IPS-NIHi7 (cell line): ENCODE data around the gene GHR.
A peak's percentile ranks its signal among the peaks of the same experiment; 100 is the strongest.

Source experiments
- DNase-seq: peaks from one replicate; pipeline ENCODE4 v3.0.0; 2012; ENCODE audit warnings: mixed read lengths; ENCODE audit errors: extremely low spot score

Gene GHR

DNA sequence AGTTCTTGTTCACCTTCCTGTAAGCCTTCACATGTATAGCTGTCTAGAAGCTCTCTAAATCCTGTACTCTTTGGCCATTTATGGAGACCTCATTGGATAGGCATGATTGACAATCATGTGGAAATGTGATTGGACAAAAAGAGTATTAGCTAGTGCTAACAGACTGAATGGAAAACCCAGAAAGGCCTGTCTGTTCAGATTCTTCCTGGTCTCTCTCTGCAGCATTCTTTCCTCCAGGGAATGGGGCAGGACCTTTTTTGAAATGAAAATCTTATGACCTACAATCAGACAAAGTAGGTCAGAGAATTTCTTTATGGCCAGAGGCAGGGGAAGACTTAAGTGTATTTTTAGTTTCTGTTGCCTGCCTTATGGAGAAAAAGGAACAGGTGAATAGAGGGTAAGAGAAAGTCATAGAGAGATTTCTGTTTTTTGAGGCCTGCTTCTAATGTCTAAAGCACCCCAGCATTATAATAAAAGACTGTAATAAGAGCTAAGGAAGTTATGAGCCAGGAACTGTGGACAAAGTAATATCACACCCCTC is 181.0 kb downstream of the GHR start:
- no peak for DNase-seq

DNA sequence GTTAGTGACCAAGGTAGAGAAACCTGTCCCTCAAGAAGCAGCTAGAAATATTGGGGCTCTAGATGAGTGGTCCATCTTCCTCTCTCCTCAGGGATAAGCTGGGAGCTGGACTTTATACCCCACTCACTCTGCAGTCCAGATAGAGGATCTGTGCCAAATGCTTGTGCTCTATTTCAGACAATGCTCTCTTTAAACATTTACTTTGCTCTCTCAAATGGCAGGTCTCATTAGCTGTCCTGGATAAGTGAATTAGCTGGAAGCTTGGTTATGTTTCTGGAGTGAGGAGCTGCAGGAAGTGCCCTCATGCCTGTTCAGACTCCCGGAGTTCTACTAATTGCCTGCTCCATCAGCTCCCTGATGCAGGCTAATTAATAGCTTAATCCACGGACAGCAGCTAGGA is 182.3 kb downstream of the GHR start:
- no peak for DNase-seq

DNA sequence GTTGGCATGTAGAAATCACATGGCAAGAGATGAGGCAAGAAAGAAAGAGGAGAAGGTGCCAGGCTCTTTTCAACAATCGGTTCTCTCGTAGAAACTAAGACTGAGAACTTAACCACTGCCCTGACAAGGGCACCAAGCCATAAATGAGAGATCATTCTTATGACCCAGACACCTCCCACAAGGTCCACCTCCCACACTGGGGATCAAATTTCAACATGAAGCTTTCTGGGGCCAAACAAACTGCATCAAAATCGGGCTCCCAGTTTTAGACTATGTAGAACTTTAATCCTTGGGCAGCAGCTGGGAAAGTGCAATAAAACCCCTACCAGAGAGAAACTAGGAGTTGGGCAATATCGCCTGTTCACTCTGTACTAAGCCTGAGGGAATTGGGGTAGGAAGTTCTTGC is 183.2 kb downstream of the GHR start:
- DNase-seq: no peak

DNA sequence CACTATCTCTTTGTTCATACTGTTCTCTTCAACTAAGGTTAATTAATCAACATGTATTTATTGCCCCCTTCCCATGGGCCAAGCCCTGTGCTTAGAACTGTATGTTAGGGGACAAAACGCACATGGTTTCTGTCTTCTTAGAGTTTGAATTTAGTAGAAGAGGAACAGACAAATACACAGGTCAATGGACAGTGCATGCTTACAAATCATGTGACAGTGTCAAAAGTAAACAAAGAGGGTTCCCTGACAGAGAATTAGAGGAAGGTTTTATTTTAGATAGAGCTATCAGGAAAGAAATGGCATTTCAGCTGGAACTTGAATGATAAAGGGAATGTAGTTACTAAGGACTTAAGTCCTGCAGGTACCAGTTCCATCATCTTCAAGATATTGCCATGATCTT is 188.2 kb downstream of the GHR start:
- no peak for DNase-seq

DNA sequence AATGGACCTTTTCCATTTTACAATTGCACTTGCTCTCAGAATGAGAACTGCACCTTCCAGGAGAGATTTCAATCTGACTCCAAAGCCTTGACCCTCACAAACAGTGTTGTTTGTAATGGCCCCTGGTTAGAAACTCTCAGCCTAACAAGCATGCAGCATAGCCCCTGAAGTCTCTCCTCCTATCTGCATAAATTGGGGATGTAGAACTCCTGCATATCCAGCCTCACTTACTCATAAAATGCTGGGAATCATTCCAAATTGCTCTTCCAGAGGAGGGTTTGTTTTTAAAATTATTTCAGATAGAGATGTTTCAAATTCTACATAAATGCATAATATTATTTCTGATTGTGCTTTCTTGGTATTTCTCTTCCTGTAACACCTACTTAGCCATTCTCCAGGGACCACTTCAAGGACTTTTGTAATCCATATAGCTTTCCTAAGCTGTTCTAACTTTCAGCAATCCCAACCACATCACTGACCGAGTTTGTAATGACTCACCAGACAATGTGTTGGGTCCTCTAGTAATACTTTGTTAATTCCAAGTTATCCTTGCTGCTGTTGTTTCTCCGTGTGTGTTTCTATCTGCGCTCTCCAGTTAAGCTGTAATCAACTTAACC is 189.6 kb downstream of the GHR start:
- no peak for DNase-seq

DNA sequence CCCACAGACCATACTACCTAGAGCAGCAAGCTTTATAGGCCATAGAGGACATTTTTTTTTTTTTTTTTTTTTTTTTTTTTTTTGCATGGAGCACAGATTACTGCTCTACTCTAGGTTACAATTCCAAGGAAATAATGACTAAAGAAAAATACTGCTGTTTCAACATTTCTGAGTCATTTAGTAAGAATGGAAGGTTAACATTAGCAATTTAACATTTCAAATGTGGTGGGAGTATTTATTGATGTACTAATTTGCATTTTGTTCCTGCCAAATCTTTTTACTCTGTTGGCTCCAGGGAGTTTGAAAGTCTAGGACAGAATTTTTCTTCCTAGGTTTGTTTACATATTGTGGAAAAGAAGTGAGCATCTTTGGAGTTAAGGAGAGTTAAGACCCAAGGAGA is 191.3 kb downstream of the GHR start:
- DNase-seq: no peak

DNA sequence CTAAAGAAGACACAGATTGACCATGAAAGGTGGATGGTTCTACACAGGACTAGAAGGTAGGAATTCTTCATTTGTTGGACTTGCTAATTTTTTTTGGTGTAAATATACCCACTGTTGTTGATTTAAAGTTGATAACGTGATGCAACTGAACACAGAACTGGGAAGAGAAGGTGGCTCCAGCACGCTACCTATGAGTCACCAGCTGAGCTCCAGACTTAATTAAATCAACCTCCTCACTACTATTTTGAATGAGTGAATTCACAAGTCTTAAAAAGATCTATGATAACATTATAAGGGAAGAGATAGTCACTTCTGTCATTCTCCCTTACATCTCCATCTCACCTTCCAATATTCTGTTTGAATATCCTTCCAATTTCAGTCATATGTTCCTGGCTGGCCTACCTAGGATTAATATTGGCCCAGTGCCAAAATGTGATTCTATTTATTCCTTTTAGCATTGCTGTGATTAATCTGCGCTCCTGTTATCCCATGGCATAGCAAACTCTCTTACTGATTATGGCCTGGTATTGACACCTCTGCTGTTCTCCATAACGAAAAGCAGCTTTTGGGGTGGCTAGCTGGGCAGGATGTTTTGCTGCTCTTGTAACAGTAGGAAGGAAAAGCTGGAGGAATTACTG is 197.5 kb downstream of the GHR start:
- no peak for DNase-seq

DNA sequence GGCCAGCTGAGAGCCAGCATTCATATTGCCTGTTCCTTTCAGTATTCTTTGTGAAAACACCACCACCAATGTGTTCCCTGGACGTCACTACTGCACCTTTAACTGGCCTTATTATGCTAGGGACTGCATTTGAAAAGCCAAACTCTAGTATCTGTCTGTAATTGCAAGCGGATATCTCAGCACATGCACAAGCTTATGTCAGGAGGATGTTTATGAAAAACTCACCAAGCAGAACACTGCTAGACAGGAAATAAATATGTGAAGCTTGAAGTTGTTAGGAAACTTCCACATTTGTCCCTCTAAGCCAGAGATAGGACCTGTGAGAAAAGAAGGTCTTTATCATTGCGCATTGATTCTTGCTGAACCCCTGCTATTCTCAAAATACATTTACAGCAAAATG is 198.0 kb downstream of the GHR start:
- no peak for DNase-seq

DNA sequence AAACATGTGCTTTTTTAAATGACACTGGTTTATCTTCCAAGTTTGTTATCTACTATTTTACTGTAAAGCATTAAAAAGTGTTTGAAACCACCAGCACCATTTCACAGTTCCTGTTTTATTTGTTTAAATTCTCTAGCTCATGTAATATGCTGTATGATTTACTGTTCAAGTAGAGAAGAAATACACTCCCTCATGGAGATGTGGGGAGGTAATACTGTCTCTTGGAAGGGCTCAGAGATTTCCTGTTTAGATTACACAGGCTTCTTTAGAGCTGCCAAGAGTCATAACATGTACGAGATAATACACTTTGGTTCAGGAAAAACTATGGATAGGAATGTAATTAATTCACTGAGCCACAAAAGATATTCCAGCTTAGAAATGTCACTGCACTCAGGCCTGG is 198.4 kb downstream of the GHR start:
- no peak for DNase-seq

DNA sequence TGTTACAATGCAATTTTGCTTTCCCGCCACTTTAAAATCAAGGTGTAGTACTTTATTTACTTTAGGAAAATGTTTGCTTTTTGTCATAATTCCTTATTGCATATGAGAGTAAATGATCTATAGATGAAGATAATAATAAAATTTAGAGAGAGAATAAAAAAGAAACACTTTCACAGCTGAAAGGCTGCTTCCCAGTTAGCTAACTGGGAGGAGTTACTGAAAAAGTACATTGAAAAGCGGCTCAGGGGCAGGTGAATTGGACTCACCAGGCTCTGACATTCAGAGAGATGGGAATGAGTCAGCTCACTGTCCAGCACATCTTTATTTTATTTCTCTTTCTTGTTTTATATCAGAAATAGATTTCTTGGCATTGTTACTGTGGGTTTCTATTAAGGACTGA is 201.7 kb downstream of the GHR start:
- DNase-seq: no peak

DNA sequence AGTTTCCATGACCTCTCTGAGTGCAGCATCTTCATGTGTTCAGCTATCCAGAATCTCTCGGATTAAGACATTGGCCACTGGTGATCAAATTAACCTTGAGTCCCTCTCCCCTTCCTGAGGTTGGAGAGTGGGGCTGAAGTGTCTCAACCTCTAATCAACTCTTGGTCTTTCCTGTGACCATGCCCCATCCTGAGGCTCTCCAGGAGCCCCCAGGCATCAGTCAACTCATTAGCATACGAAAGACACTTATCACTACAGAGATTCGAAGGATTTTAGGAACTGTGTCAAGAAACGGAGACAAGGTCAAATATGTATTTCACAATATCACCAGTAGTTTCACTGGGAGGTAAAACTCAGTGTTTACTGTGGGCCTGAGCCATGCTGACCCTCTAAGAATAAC is 203.2 kb downstream of the GHR start:
- DNase-seq: no peak

DNA sequence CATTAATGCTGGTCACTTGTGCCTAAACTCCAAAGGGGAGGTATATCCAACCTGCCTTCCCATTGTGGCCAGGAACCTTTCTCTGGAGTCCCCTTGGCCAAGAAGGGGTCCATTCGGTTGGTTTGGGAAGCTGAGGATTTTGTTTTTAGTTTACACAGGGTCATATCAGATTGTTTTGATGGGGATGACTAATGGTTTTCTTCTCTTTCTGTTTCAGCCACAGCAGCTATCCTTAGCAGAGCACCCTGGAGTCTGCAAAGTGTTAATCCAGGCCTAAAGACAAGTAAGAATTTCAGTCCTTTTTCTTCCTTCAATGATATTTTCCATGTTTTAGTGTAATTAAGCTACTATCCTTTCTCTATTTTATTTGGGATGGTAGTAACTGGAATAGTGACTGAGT is 205.6 kb downstream of the GHR start:
- no peak for DNase-seq

DNA sequence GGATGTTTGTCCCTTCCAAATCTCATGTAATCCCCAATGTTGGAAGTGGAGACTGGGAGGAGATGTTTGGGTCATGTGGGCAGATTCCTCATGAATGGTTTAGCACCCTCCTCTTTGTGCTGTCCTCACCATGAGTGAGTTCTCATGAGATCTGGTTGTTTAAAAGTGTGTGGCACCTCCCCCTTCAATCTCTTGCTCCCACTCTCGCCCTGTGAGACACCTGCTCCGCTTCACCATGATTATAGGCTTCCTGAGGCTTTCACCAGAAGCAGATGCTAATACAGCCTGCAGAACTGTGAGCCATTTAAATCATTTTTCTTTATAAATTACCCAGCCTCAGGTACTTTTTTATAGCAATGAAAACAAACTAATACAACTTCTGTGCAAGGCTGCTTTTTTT is 206.0 kb downstream of the GHR start:
- no peak for DNase-seq

DNA sequence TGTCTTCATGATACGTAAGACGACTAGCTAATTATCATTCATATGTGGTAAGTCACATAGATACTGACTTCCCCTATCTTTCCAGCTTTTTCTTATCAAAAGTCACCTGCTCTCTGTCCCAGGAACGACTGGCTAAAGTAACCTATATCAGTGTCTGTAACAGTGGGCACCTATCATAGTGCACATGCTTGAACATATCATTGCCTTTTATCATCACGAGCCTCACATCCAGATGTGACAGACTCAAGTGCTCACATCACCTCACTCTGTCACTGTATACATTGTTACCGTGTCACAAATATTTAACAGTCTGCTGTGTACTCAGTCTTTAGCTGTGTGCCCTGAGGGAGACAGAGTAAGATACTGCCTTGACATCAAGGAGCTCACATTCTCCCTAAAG is 208.0 kb downstream of the GHR start:
- no peak for DNase-seq

DNA sequence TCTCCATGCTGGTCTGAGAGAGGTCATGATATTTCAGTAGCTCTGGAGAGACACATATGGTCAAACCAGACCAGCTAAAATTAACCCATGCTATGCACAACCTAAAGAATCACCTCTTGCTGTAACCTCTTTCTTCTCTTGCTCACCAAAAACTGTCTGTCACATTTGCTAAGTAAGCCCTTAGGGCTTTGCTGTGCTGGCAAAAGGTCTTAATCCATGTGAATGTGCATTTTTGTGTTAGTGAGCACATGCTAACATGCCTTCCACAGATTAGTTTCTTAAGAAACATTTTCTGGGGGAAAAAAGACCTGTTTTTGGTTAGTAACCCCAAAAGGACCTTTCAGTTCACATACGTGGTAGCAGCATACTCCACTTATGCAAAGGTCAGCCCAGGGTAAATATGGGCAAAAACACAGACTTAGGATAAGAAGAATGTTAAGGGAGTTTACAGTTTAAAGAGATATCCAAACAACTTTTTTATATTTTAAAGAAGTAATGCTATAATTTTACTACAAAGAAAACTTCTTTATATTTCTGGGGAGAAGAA is 209.2 kb downstream of the GHR start:
- DNase-seq: no peak

DNA sequence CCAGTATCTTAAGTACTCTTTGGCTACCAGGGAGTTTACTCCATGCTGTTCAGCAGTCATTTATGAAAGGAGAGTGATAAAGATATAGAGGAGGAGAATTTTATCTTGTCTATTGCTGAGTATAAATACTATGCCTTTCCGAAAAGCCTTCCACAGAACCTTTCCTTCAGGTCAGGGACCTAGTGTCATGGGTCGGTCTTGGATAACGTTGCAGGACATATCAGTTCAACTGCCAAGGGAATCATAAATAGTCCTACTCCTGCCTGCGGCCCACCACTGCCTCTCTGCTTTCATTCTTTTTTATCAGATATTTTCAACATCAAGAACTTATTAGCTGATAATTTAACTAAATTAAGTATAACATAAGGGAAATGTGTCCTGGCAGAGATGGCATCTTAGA is 211.3 kb downstream of the GHR start:
- no peak for DNase-seq

DNA sequence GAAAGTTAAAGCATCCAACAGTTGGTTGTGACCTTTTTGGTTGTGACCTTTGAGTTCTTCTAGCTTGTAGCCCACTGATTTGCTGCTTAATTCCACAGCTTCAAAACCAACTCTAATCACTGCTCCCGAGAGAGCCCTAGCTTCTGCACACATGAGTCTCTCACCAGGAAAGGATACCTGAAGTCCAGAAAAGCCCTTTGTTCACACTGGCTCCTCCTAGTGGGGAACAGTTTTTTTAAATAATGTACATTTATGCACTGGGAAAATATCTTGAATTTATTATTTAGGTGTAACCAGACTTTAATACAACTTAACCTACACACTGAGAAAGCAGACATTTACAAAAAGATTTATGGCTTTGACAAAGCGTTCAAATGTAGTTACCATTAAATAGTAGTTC is 213.2 kb downstream of the GHR start:
- DNase-seq: peak; percentile 15

DNA sequence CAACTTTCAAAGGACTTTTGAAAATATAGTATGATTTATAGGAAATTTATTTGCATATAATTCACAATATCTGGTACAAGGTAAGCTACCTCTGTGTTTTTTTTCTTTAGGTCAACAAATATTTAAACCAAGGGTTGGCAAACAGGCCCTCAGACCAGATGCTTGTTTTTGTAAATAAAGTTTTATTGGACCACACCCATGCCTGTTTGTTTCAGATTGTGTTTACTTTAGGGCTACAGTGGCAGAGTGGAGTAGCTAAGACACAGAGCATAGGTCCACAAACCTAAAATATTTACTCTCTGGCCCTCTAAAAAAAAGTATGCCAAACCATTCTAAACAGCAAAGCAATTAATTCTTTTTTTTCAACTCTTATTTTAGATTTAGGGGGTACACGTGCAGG is 213.7 kb downstream of the GHR start:
- DNase-seq: no peak

DNA sequence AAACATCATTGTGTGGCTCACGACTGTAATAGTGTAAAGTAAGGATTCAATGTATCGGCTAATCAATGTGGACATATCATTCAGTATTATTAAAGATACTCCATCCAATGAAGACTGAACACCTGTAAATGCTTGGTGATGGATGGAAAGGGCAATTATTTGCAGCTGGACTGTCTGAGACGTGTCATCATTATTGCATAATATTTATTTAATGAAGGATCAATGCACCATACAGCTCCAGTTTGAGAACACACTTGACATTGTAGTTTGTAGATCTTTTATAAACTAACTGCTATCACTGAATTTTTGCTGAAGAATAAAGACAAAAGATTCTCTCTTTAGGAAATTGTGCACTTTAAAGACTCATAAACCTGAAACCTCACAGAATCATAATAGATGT is 215.7 kb downstream of the GHR start:
- DNase-seq: no peak

DNA sequence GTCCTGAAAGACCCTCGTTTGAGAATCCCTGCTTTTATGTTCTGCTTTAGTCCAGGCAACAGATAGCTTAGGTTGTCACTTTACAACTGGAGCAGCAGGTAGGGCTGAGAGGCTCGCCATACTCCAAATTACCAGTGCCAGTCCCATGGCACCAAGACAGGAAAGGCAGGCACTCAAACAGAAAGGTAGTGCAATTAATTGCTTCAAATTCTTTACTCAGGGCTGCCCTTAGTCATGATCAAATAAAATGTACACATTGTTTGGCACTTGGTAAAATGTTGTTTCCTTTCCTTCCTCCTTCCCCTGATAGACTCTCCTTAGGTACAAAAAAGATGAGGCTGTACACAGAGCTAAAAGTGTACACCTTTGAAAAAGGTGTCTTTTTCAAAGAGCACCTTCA is 217.6 kb downstream of the GHR start:
- DNase-seq: no peak

DNA sequence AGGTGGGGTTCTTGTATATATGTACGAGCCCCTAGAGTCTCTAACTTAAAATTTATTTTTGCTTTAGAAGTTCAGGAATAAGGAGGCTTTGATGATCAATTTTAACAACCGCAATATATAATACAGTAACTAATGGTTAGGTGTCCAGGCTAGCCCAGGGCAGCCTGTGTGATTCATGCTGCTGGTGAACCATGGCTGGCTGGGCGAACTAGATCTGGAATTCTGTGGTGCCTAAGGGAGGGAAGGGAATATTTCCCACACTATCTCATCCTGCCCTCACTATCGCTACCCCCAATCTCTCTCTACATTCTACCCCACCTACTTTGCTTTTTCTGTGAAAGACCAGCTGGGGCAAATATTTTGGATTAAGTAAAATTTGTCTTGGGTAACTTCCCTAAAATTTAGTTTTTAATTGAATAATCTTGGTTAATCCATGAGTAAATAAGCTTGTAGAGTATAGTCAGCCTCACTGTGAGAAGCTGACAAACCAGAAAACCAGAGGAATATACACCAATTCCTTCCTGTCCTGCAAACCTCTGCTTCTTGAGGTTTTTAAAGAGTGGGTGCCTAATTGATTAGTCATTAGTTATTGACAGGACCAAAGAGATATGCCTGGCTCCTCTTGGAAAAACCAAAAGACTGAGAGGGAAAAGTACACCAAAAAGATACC is 218.2 kb downstream of the GHR start:
- no peak for DNase-seq

DNA sequence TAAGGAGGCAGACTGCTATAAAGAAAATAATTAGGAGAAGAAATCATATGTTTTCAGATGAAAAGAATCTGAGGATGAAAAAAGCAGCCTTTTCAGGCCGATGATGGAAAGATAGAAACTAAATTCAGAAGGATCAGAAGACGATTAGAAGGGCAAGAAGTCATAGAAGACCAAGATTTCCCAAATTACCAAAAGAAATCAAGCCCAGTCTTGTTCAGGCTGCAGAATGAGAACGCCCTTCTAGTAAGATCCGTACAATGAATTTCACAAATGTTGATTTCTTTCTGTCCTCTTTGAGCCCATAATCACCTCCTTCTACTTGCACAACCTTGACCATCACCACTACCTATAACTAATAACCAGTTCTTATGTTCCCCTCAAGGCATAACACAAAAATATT is 218.8 kb downstream of the GHR start:
- no peak for DNase-seq

DNA sequence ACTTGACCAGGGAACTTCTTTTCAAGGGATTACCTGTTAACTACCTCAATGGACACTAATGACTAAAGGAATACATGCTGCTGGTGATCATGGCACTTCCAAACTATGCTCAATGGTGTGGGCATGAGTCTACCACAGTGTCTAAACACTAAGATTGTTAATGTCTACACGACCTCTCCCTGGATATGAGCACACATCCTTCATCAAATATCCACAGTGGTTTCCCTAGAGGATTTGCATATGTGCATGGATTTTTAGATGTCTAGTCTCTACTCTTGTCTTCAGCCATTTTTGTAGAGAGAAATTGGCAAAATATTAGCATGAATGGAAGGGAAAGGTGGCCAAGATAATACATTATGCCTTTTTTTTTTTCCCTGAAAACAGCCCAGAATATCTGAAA is 220.1 kb downstream of the GHR start:
- no peak for DNase-seq
